HL-60 (cell line): ENCODE data around the gene TMEM184B.

Experiments used
- POLR2AphosphoS5 ChIP-seq: IDR thresholded peaks from 2 replicates; pipeline ENCODE4 v1.6.1; 2012; ENCODE audit warnings: low read depth
- REST ChIP-seq: IDR thresholded peaks from 2 replicates; pipeline ENCODE4 v1.6.1; 2012; ENCODE audit warnings: low read depth; ENCODE audit not compliant: insufficient replicate concordance

- TF ChIP-seq REST (no peak), POLR2AphosphoS5 (no peak)
These were observed 16.8 kb upstream of the TMEM184B start for GRCh38 chr22:38289583-38290082.
